KMS-11 (cell line): ENCODE measurements around the gene CLDN6.

Experiments used
- H2AFZ ChIP-seq: fragments of 200-600 bp; sonication (generic); 2 replicates; pipeline ENCODE4 v1.6.1; 2016; ENCODE audit warnings: antibody characterized with exemption, mixed run types, low read depth
- H3K27ac ChIP-seq: fragments of 200-600 bp; sonication (generic); 2 replicates; pipeline ENCODE4 v1.6.1; 2016; ENCODE audit warnings: mild to moderate bottlenecking, mixed run types
- H3K27me3 ChIP-seq: fragments of 200-600 bp; sonication (generic); 2 replicates; pipeline ENCODE4 v1.6.1; 2017; ENCODE audit warnings: mild to moderate bottlenecking, low read depth, mixed run types, moderate library complexity; ENCODE audit not compliant: insufficient read depth
- H3K36me3 ChIP-seq: fragments of 200-600 bp; sonication (generic); 2 replicates; pipeline ENCODE4 v1.6.1; 2017; ENCODE audit warnings: mild to moderate bottlenecking, mixed run types; ENCODE audit not compliant: insufficient read depth
- H3K4me1 ChIP-seq: fragments of 200-600 bp; sonication (generic); 2 replicates; pipeline ENCODE4 v1.6.1; 2016; ENCODE audit warnings: mild to moderate bottlenecking, low read depth, mixed run types; ENCODE audit not compliant: poor library complexity, severe bottlenecking
- H3K4me2 ChIP-seq: fragments of 200-600 bp; sonication (generic); 2 replicates; pipeline ENCODE4 v1.7.0; 2016; ENCODE audit warnings: mild to moderate bottlenecking, mixed run types
- H3K4me3 ChIP-seq: fragments of 200-600 bp; sonication (generic); IDR thresholded peaks from 2 replicates; pipeline ENCODE4 v1.6.1; 2017; ENCODE audit warnings: low read depth, low read length, mixed read lengths; ENCODE audit not compliant: insufficient read depth
- H3K79me2 ChIP-seq: fragments of 200-600 bp; sonication (generic); 2 replicates; pipeline ENCODE4 v1.6.1; 2016; ENCODE audit warnings: low read depth, mixed run types; ENCODE audit not compliant: insufficient read depth
- H3K9ac ChIP-seq: fragments of 200-600 bp; sonication (generic); 2 replicates; pipeline ENCODE4 v1.6.1; 2016; ENCODE audit warnings: mild to moderate bottlenecking, mixed run types
- H4K20me1 ChIP-seq: fragments of 200-600 bp; sonication (generic); 2 replicates; pipeline ENCODE4 v1.6.1; 2016; ENCODE audit warnings: mild to moderate bottlenecking, mixed run types; ENCODE audit not compliant: insufficient read depth
- TF ChIP-seq, protein P1 (sequence below): fragments of 200-600 bp; sonication (generic); conservative IDR thresholded peaks from 2 replicates; pipeline ENCODE4 v1.6.1; 2017; ENCODE audit warnings: low read depth, mild to moderate bottlenecking, antibody characterized with exemption, low read length, moderate library complexity, mixed read lengths

CLDN6 gene

DNA sequence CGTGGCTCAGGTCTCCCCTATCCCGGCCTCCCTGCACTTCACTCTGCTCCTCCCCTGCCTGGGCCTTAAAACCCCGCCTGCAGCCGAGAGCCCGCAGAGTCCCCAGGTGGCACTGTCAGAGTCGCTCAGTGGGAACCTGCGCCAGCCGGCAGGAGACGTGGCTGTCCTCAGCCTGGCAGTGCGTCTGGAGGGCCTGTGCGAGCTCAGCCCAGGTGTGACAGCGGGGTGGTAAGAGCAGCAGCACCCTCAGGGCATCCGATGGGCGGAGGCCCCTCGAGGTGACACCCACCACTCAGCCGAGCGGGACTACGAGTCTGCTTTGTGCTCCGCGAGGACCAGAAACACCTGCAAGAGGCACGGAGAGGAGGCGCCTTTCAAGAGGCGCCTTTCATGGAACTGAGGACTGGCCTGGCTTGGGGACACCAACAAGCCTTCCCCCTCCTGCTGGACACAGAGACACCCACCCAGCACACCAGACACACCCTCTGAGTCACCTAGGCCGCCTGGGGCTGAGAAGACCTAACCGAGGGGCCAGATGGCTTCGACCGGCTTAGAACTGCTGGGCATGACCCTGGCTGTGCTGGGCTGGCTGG lies 5.1 kb downstream of the CLDN6 start, which contains the start of gene CLDN9:
Gene CLDN9 (plus strand): TSS at position 96 of the 593 bp plus-strand sequence. CDS start 440 bp downstream, at position 536.
- Histone ChIP-seq H4K20me1 (no peaks in the 10 kb centered on the region), H2AFZ (peak within 1 kb of the TSS; percentile 53; the same call in 1 of the 2 replicates), H3K79me2 (no peaks in the 10 kb centered on the region), H3K9ac (no peak within 1 kb of the TSS), H3K4me2 (peak within 1 kb of the TSS; percentile 62), H3K27me3 (peaks cover 69% of the 10 kb centered on the region), H3K27ac (no peak within 1 kb of the TSS), H3K36me3 (no peaks in the 10 kb centered on the region), H3K4me3 (no peak within 1 kb of the TSS), H3K4me1 (peaks cover 24% of the 10 kb centered on the region)
- TF ChIP-seq, protein P1, sequence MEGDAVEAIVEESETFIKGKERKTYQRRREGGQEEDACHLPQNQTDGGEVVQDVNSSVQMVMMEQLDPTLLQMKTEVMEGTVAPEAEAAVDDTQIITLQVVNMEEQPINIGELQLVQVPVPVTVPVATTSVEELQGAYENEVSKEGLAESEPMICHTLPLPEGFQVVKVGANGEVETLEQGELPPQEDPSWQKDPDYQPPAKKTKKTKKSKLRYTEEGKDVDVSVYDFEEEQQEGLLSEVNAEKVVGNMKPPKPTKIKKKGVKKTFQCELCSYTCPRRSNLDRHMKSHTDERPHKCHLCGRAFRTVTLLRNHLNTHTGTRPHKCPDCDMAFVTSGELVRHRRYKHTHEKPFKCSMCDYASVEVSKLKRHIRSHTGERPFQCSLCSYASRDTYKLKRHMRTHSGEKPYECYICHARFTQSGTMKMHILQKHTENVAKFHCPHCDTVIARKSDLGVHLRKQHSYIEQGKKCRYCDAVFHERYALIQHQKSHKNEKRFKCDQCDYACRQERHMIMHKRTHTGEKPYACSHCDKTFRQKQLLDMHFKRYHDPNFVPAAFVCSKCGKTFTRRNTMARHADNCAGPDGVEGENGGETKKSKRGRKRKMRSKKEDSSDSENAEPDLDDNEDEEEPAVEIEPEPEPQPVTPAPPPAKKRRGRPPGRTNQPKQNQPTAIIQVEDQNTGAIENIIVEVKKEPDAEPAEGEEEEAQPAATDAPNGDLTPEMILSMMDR: no peak

DNA sequence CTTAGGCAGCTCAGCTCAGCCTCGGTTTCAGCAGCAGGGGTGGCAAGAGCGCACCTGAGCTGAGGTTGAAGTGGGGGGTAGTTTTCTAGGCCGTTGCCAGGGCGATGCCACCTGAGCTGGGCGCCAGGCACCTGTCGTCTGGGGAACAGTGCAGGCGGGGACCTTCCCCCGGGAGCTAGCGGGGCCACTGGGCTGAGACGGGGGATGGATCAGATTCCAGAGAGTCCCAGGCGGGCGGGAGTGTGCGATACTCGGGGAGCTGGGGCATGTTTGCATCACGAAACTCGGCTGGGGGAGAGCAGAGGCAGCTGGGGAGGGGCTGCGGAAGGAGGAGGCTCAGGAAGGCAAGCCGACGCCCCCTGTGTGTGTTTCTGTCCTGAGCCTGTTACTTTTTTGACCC lies 5.7 kb downstream of the CLDN6 start:
- Histone ChIP-seq H3K27me3 (peaks cover 69% of the 10 kb centered on the region), H3K36me3 (no peaks in the 10 kb centered on the region), H3K9ac (no peak overlapping the region), H2AFZ (peak overlapping the region; percentile 53; the same call in 1 of the 2 replicates), H3K4me2 (peak overlapping the region; percentile 62; the same call in 1 of the 2 replicates), H4K20me1 (no peaks in the 10 kb centered on the region), H3K4me1 (peaks cover 31% of the 10 kb centered on the region), H3K79me2 (no peaks in the 10 kb centered on the region), H3K27ac (no peak overlapping the region), H3K4me3 (no peak overlapping the region)
- TF ChIP-seq, protein P1: no peak

DNA sequence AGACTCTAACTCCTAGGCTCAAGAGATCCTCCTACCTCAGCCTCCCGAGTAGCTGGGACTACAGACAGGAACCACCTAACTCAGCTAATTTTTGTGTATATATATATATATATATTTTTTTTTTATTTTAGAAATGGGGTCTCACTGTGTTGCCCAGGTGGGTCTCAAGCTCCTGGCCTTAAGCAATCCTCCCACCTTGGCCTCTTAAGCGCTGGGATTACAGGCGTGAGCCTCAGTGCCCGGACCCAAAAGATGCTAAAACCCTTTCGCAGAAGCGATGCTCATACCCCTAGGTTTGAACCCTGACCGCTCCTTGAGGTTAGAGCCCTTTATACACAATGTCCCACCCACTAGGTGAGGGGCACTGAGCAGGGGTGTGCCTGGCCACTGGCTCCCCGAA lies 7.5 kb downstream of the CLDN6 start:
- H3K36me3 ChIP-seq: no peaks in the 10 kb centered on the region
- no peaks in the 10 kb centered on the region for H4K20me1 ChIP-seq
- no peak overlapping the region for H2AFZ ChIP-seq
- TF ChIP-seq, protein P1: no peak
- H3K4me1 ChIP-seq: peaks cover 47% of the 10 kb centered on the region
- no peak overlapping the region for H3K4me2 ChIP-seq
- H3K27me3 ChIP-seq: peaks cover 69% of the 10 kb centered on the region
- no peak overlapping the region for H3K9ac ChIP-seq
- no peak overlapping the region for H3K27ac ChIP-seq
- no peak overlapping the region for H3K4me3 ChIP-seq
- H3K79me2 ChIP-seq: no peaks in the 10 kb centered on the region

DNA sequence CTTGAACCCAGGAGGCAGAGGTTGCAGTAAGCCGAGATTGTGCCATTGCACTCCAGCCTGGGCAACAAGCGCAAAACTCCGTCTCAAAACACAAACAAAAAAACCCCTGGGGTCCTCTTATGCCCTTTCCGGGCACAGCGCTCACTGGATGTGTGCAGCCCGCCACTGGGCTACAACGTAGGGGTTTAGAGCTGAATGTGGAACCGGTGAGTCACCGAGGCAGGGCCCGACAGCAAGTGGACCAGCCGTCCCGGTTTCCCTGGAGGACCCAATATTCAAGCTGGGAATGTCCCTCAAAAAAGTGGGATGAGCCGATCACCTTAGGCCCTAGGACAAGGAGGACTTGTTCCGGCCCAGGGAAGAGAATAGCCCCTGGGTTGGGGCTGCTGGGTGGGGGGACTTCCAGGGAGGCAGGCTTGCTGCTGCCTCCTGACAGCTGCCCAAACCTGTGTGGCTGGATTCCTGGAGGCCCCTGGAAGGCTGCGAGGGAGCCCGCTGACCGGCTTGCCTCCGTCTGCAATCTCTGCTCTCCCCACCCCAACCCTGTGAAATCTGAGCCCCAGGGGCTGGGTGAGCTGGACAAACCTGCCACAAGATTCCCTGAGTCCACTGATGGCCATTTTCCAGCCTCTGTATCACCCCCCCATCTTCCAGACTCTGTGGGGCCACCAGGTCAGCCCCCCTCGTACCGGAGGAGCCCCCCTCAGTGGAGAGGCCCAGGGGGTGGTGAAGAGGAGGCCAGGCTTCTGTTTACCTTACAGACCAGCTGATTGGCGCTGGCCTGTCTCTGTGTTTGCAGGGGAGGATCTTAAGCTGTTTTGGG lies 8.2 kb downstream of the CLDN6 start:
- no peak overlapping the region for H3K9ac ChIP-seq
- peaks cover 71% of the 10 kb centered on the region for H3K27me3 ChIP-seq
- no peaks in the 10 kb centered on the region for H4K20me1 ChIP-seq
- H3K36me3 ChIP-seq: no peaks in the 10 kb centered on the region
- H3K79me2 ChIP-seq: no peaks in the 10 kb centered on the region
- H3K4me1 ChIP-seq: peaks cover 50% of the 10 kb centered on the region
- H3K4me3 ChIP-seq: no peak overlapping the region
- TF ChIP-seq, protein P1: no peak
- H3K4me2 ChIP-seq: no peak overlapping the region
- H2AFZ ChIP-seq: no peak overlapping the region
- H3K27ac ChIP-seq: no peak overlapping the region
